Measurements from ENCODE around the gene TXNRD3. TPM values are rescaled to one million over a fixed set of nuclear protein-coding genes. Genes with fewer than 3 reads are reported as not detected.

The TXNRD3 gene
- polyA plus RNA-seq, 1 experiment, result 7.4 TPM

- ChIA-PET CTCF (interaction anchor here (0.6 to 2.4 kb wide), 3 partner anchors 30 to 298 kb away, joined by 4 to 13 read pairs (median 6); no protein-coding TSS in a partner anchor), POLR2A (interaction anchor here (0.6 kb wide), 1 partner anchor 768 kb away, joined by 3 read pairs; no protein-coding TSS in a partner anchor)
- TF ChIP-seq, protein P1, sequence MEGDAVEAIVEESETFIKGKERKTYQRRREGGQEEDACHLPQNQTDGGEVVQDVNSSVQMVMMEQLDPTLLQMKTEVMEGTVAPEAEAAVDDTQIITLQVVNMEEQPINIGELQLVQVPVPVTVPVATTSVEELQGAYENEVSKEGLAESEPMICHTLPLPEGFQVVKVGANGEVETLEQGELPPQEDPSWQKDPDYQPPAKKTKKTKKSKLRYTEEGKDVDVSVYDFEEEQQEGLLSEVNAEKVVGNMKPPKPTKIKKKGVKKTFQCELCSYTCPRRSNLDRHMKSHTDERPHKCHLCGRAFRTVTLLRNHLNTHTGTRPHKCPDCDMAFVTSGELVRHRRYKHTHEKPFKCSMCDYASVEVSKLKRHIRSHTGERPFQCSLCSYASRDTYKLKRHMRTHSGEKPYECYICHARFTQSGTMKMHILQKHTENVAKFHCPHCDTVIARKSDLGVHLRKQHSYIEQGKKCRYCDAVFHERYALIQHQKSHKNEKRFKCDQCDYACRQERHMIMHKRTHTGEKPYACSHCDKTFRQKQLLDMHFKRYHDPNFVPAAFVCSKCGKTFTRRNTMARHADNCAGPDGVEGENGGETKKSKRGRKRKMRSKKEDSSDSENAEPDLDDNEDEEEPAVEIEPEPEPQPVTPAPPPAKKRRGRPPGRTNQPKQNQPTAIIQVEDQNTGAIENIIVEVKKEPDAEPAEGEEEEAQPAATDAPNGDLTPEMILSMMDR (IDR thresholded peaks at IDR 0.05; ENCODE audit: low read depth, low read length), result no peak
- H3K27ac ChIP-seq (ENCODE audit: low read depth, low read length), result no peak overlapping the region
- H3K27me3 ChIP-seq (ENCODE audit: control insufficient read depth, insufficient read depth, low read length), result peaks cover 26% of the 10 kb centered on the region
- no peak overlapping the region for H3K4me3 ChIP-seq (ENCODE audit: low read depth, low read length)
- no peaks in the 10 kb centered on the region for H3K9me3 ChIP-seq (ENCODE audit: control insufficient read depth, insufficient read depth, low read length)
- DNase-seq (ENCODE audit: low read depth, low spot score), result no peak
Observed at GRCh38 chr3:126684218-126684751, 29.4 kb upstream of the TXNRD3 start.

GRCh38 chr3:126683069-126683468 is 28.1 kb upstream of the TXNRD3 start:
- H3K27me3 ChIP-seq (ENCODE audit: control insufficient read depth, insufficient read depth, low read length), result peaks cover 33% of the 10 kb centered on the region
- CTCF ChIA-PET, result interaction anchor here (0.8 kb wide), 1 partner anchor 774 kb away, joined by 3 read pairs; no protein-coding TSS in a partner anchor
- no peak for DNase-seq (ENCODE audit: low read depth, low spot score)
- TF ChIP-seq, protein P1 (IDR thresholded peaks at IDR 0.05; ENCODE audit: low read depth, low read length), result no peak
- H3K27ac ChIP-seq (ENCODE audit: low read depth, low read length), result no peak overlapping the region
- no peak overlapping the region for H3K4me3 ChIP-seq (ENCODE audit: low read depth, low read length)
- POLR2A ChIA-PET, result no interaction called here
- no peaks in the 10 kb centered on the region for H3K9me3 ChIP-seq (ENCODE audit: control insufficient read depth, insufficient read depth, low read length)

- POLR2A ChIA-PET, result no interaction called here
- Histone ChIP-seq H3K9me3 (ENCODE audit: control insufficient read depth, insufficient read depth, low read length) (no peaks in the 10 kb centered on the region), H3K27ac (ENCODE audit: low read depth, low read length) (no peak overlapping the region), H3K27me3 (ENCODE audit: control insufficient read depth, insufficient read depth, low read length) (peaks cover 43% of the 10 kb centered on the region), H3K4me3 (ENCODE audit: low read depth, low read length) (no peak overlapping the region)
- TF ChIP-seq, protein P1 (IDR thresholded peaks at IDR 0.05; ENCODE audit: low read depth, low read length), result no peak
- no peak for DNase-seq (ENCODE audit: low read depth, low spot score)
- CTCF ChIA-PET, result interaction anchor here (1.3 to 1.6 kb wide), 3 partner anchors 159 to 862 kb away, joined by 3 to 4 read pairs (median 4); no protein-coding TSS in a partner anchor
Observed at GRCh38 chr3:126682009-126682408, 27.1 kb upstream of the TXNRD3 start.

GRCh38 chr3:126680667-126681055 is 25.7 kb upstream of the TXNRD3 start:
- Histone ChIP-seq H3K4me3 (ENCODE audit: low read depth, low read length) (no peak overlapping the region), H3K27me3 (ENCODE audit: control insufficient read depth, insufficient read depth, low read length) (peaks cover 43% of the 10 kb centered on the region), H3K27ac (ENCODE audit: low read depth, low read length) (no peak overlapping the region), H3K9me3 (ENCODE audit: control insufficient read depth, insufficient read depth, low read length) (no peaks in the 10 kb centered on the region)
- ChIA-PET CTCF (interaction anchor here (1.1 to 3.2 kb wide), 11 partner anchors 12 to 869 kb away, joined by 3 to 21 read pairs (median 6); partner anchors contain the start of genes CHST13 and PLXNA1), POLR2A (no interaction called here)
- TF ChIP-seq, protein P1 (IDR thresholded peaks at IDR 0.05; ENCODE audit: low read depth, low read length), result no peak
- DNase-seq (ENCODE audit: low read depth, low spot score), result no peak

DNA sequence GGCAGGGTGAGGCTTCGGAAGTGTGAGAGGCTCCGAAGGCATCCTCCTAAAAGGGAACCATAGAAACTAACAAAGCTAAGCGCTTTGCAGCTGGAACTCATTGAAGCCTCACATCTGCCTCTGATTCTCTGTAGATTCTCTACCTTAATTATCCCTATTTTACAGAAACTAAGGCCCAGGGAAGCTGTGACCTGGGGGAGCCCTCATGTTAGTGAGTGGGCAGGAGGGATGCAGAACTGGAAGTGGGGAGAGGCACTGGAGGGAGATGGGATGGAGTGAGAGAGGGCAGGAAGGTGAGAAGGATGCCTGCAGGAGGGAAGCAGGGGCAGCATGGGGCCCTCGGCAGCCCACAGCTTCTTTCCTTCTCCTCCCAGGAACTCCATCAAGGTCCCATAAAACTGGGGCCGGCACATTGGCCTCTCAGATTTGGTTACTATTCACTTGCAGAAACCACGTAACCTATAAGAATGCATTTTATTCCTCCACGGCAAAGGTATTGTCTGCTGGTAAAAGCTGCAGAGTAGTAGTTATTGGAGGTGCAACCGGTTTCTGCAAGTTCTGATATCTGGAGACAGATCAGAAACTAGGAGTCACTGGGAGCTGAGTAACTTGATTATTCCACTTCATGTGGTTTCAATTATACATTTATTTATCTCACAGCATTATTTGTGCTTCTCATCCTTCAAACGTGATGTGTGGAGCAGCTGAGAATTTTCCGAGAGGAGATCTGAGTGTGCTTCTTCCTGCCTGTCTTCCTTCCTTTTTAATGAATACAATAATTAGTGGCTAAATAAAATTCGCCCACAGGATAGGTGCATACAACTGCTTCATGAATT is 25.1 kb upstream of the TXNRD3 start:
- Histone ChIP-seq H3K4me3 (ENCODE audit: low read depth, low read length) (no peak overlapping the region), H3K27ac (ENCODE audit: low read depth, low read length) (no peak overlapping the region), H3K27me3 (ENCODE audit: control insufficient read depth, insufficient read depth, low read length) (peaks cover 41% of the 10 kb centered on the region), H3K9me3 (ENCODE audit: control insufficient read depth, insufficient read depth, low read length) (no peaks in the 10 kb centered on the region)
- CTCF ChIA-PET, result interaction anchor here (0.5 to 3.2 kb wide), 32 partner anchors 11 to 1016 kb away, joined by 3 to 21 read pairs (median 4); partner anchors contain the start of genes CHST13 and PLXNA1
- TF ChIP-seq, protein P1 (IDR thresholded peaks at IDR 0.05; ENCODE audit: low read depth, low read length), result no peak
- POLR2A ChIA-PET, result no interaction called here
- no peak for DNase-seq (ENCODE audit: low read depth, low spot score)

Data from AG04450 (cell line).